GM21737 (cell line): ENCODE results near the gene NUB1.

Source experiments
- ATAC-seq: cut with Tn5 transposase; IDR thresholded peaks from one replicate; pipeline ENCODE4 v1.9.1; 2021; ENCODE audit warnings: mild to moderate bottlenecking, moderate library complexity; ENCODE audit not compliant: unreplicated experiment

The NUB1 gene

DNA sequence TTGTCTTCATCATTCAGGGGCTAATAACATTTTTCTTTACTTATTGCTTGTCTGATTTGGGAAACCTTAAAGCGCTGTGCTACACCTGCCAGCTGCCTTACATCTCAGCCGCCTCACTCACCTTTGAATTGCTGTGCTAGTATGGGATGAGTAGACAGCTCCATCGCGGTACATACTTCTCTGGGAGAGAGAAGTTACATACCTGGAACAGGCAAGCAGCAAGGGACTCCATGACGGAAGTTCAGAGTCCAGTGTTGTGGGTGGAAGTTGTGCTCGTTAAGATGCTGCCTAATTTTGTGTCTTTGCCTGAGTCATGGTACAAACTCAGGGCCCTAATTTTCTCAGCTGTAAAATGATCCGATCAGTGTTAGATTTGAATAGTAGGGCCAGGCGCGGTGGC is 1.9 kb downstream of the NUB1 start:
- ATAC-seq: no peak

DNA sequence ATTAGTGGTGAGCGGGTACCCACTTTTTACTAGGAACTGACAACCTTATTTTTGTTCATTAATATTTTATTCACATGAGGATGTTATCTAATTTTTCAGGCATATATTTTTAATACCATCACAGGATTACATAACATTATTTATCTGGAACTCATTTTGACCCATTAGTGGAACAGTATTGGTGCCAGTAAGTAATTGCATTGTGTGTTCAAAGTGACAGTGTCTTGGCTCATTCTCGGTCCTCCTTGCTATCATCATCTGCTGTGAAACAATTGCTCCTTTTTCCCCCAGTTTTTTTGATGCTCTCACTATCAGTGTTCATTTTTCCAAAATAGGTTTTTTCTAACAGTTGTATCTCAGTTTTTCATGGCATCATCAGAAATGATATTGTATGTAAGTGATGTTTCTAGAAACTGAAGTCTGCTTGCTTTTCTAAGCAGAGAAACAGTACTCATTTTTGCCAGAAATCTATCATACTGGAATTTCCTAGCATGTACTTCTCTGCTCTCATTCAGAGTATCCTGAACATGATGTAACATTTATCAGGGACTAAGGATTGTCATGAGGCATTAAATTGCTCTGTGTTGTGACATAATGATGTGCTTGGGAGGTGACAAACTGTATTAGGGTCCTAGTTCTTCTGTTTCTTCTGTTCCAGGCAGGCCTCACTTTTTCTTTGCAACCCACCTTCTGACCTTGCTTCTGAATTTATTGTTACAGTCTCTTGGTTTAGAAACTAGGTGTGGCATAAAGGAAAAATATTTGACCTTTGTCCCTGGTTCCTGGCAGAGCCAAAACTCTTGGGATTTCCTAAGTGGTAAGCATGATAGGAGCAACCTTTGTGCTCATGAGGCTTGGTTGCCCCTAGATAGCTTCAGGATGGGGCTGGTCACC is 4.2 kb downstream of the NUB1 start:
- no peak for ATAC-seq

DNA sequence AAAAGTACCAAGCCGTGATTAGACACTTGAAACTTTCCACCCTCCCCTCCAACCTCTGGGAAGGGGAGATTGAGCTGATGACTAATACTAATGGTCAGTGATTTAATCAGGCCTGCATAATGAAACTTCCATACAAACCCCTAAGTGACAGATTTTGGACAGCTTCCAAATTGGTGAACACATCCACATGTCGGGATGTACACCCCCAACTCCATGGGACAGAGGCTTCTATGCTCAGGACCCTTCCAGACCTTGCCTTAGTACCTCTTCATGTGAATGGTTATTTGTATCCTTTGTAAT is 4.8 kb downstream of the NUB1 start:
- no peak for ATAC-seq

DNA sequence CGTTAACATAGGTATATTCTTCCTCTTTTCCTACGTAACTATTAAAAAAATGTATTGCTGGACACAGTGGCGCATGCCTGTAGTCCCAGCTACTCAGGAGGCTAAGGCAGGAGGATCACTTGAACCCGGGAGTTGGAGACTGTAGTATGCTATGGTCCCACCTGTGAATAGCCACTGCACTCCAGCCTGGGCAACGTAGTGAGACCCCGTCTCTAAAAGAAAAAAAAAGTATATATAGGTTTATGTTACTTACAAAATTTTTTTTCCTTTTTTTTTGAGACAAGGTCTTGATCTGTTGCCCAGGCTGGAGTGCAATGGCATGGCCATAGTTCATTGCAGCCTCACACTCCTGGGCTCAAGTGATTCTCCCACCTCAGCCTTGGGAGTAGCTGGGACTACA is 5.6 kb downstream of the NUB1 start:
- ATAC-seq: no peak

DNA sequence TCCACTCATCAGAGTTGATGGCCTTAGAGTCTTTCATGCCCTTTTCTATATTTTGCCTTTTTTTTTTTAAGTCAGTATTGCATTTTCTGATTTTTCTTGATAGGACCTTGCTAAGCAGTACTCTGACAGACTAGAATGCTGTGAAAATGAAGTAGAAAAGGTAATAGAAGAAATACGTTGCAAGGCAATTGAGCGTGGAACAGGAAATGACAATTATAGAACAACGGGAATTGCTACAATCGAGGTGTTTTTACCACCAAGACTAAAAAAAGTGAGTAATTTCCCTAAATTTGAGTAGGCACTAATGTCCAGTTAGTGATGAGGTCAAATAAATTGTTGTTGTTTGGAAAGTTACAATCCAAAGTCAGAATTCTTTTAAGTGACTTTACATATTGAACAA is 7.4 kb downstream of the NUB1 start:
- ATAC-seq: no peak

DNA sequence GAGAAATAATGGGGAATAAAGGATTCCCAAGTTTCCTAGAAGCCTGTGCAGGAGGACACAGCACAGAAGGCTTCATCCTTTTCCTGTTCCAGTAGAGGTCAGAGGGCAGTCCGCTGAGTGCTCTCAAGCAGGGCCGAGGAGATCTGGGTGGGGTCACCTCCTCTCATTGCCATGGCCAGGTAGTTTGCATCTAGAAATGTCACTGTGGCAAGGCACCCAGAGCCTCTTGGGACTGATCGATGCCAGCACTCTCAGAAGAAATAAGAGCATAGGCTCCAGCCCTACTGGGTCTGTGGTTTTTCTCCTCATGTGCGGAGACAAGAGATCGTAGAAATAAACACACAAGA is 7.9 kb downstream of the NUB1 start:
- ATAC-seq: peak; percentile 39

DNA sequence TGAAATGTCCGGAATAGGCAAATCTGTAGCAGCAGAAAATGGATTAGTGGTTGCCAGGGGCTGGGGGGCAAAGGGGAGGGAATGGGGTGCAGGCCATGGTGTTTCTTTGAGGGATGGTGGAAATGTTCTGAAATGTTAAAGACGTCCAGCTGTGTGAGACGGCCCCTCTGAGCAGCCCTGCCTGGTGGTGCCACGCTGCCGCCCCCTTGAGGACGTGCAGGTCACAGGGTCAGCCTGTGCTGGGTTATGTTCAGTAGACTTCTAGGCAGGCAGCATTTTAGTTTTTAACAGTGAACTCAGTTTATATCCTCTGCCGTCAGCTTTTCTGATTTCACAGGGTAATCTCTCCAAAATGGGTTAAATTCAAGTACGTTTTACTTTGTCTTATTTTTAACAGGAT is 9.4 kb downstream of the NUB1 start:
- ATAC-seq: no peak

DNA sequence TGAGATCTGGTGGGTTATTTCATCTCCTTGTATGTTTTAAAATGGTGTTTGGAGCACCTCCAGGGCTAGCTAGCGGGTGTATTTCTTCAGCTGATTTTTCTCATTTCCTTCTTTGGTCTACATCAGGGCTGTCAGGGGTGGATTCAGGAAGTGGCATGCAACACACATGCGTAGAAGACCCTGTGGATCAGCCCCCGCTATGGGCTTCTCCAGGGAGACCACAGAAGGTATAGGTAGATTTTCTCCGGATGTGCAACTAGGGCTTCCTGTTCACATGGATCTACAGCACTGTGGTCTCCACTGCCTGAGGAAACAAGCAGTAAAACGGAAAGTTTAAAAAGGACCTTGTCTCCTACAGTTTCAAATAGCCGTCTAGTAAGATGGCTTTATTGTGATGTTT is 10.4 kb downstream of the NUB1 start:
- ATAC-seq: peak; percentile 51

DNA sequence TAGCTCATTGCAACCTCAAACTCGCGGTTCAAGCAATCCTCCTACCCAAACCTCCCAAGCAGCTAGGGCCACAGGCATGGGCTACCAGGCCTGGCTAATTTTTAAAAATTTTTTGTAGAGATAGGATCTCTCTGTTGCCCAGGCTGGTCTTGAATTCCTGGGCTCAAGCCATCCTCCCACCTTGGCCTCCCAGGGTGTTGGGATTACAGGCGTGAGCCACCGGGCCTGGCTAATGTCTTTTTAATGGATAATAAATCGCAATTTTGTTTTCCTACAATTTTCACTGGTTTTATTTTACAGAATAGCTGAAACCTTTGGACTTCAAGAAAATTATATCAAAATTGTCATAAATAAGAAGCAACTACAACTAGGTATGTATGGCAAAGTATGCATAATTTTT is 10.9 kb downstream of the NUB1 start:
- no peak for ATAC-seq

DNA sequence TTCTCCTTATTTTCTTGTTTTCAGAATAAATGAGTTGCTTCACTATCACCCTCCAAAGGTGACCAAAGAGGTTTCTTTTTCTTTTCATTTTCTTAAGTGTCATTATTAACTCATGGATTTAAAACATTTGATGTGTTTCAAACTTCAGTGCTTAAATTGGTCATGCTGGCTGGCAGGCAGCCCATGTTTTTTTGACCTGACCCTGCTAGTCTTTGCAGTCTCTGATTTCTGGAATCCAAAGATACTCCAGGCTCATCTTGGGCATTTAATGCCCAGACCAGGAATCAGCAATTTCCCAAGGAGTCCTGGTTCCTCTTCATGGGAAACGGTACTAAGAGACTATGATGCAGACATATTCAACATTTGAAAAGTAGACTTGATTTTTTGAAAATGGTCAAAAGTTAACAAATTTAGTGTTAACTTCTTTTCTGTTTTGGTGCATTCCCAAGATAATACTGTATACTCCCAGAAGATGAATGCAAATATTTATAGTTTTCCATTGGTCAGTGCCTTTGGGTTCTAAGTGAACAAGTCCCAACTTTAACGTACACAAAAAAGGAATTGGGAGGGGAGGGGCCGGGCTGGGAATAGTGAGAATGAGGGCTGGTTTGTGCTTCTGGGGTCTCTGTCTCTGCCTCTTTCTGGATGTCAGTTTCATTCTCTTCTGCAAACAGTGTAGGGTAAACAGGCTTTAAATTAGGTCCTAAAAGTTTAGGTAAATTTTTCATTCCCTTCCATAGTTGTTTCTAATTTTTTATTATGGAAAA is 19.8 kb downstream of the NUB1 start:
- ATAC-seq: no peak

DNA sequence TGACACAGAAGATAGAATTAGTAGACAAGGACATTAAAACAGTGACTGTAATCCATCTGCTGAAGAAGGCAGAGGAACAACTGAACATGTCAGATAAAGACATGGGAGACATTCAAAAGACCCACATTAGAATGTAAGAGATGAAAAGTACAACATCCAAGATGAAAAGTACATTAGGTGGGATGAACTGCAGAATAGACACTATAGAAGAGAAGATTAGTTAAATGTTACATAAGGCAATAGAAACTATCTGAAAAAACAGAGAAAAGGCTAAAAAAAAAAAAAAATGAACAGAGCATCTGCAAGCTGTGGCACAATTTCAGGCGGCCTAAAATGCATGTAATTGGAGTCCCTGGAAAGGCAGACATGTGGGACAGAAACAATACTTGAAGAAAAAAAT is 21.6 kb downstream of the NUB1 start:
- no peak for ATAC-seq

DNA sequence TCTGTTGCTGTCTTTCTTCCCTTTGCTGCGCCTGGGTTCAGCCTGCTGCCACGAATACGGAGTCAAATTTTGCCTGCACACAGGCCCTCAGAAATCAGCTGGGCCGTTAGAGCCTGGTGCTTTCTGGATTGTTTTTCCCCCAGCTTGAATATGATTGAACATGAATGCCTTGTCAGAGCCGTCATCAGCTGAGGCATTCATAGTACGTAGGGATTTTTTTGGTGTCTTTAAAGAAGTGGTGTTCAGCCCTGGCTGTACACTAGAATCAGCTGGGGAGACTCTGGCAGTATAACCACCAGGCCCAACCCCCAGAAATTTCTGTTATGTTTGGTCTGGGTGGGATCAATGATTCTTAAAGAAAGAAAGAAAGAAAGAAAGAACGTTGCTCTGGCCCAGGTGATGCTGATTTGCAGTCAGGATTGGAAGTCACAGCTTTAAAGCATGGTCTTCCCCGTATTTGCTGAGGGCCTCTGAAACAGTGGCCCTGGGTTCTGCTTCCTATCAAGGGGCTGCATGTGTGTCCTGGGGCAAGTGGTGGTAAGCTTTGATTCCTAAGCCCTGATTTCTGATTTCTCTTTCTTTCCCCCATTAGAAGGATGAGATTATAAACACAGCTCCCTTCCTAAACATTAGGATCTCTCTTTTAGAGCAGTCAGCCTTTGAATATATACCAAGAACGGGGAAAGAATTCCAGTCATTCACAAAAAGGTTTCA is 24.7 kb downstream of the NUB1 start:
- no peak for ATAC-seq

DNA sequence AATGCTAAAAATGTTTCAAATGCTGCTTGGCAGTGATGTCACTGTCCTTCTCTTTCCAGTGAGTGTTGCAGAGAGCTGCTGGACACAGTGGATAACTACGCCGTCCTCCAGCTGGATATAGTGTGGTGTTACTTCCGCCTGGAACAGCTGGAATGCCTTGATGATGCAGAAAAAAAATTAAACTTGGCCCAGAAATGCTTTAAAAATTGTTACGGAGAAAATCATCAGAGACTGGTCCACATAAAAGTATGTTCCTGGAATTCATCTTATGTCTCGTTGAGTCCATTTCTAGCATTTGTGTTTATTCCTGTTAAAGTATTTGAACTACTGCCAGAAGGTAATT is 25.2 kb downstream of the NUB1 start:
- no peak for ATAC-seq

DNA sequence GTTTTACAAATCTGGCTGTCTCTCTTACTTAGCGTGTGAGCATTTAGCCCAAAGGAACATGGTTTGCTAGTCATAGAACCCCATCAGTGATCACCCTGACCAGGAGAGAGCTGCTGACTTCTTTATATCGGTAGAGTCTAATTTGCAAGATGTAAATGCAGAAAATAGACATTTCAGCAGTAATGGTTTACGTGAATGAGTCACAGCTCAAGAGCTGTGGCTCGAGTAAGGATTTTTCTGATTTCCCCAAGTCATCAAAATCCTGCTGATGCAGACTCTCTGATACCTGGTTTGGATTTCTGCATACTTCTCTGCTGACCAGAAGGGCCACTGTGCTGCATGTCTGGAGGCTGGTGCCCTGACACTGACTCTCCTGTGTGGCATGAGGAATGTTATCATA is 25.7 kb downstream of the NUB1 start:
- ATAC-seq: no peak

DNA sequence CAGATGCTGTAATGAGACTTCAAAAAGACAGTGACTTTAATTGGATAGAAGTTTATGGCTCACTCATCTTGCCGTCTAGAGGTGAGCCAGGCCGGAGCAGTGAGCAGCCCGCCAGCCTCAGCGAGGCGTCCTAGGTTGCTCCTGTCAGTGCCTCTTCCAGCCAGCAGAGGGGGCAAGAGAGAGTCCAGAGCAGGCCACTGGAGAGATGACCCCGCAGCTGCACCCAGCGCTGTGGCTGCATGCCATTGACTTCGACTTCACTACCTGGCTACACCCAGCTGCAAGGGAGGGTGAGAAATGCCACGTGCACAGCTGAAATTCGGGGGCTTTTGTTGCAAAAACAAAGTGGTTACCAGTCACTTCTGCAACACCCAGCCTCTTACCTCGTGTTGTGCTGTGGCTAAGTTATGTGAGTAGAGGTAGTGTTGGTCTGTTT is 26.5 kb downstream of the NUB1 start:
- ATAC-seq: peak; percentile 88

DNA sequence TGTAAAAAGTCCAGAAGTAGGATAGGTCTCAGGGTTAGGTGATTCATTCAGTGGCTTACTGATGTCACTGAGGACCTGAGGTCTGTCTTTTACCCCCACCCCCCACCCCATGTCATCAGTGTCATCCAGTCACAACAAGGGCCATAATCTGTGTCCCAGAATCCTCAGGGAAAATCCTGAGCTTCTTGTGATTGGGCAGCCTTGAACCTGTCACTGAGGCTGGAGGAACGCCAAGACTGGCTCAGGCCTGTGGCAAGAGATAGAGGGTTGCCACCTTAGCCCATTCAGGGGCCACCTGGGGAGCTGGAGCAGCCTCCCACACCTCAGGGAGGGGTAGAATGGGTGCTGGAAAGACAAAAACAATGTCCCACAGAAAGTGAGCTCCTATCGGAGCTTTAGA is 29.7 kb downstream of the NUB1 start:
- ATAC-seq: no peak

DNA sequence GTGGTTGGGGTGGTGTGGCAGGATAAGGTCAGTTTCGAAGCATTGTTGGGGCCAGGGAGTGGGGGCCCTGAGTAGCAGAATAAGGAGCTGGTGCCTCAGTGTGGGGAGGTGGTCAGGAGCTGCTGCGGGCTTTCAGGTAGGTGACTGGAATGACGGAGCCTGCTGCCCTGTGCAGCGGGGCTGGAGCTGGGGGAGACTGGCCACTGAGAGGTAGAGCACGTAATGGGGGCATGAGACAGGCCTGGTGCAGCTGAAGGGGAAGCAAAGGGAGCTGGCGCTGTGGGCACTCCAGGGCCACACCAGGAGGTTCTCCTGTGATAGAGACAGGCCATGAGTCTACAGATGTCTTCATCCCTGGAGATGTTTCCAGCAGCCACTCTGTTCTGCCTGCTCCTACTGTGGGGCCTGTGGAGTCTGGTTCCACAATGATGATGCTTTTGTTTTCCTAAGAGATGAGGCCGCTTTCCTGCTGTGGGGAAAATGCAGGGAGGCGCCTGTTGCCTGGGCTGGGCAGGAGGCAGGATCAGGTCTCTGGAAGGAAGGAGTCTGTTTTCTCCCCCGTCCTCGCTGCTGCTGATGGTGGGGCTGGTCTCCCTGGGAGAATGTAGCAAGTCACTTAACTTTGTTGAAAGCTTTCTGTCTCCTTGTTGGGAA is 31.1 kb downstream of the NUB1 start:
- no peak for ATAC-seq

DNA sequence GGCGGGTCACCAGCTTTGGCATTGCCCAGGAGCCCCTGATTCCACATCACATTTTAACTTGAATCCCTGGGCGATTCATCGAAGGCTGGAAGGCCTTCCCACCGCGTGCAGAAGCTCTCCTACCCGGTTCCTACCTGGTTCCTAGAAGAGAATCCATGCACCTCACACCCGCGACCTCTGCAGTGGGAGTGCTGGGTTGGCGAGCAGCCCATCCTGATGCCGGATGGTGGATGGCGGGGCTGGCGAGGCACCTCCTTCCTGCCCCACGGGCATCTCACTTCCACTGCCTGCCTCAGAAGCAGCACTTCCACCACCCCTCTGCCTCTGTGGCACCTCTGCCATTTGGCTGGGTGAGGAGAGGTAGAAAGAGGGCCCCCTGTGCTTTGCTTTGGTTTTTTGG is 32.0 kb downstream of the NUB1 start:
- ATAC-seq: no peak

DNA sequence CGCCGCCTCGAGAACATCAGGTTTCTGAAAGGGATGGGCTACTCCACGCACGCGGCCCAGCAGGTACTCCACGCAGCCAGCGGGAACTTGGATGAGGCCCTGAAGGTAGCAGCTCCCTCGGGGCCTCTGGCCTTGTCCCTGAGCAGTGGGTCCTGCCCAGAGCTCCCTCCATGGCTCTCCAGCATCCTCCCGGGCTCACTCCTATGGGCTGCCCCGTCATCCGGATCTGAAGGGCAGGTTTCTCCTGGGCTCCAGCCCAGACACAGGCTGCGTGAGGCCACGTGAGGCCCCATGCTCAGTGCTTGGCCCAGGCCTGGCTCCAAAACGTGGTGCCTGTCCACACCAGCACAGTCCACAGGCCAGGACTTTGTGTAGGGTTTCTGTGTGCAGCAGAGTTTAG is 32.5 kb downstream of the NUB1 start:
- no peak for ATAC-seq

DNA sequence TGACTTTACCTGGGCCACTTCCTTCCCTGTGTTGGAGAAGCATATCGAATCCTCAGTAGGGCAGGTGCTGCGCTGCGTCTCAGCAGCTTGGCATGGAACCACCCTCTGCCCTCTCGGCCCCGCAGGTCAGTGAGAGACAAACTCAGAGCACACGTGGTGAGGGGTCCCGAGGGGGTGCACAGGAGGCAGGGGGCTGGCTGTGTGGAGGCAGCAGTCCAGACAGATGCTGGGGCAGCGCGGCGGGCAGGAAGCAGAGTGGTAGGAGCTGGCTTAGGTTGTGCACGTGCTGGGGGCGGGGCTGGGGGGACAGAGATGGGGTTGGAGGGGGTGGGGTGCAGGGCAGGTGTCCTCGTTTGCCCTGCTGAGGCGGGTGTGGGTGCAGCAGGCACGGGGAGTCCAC is 33.1 kb downstream of the NUB1 start:
- no peak for ATAC-seq

DNA sequence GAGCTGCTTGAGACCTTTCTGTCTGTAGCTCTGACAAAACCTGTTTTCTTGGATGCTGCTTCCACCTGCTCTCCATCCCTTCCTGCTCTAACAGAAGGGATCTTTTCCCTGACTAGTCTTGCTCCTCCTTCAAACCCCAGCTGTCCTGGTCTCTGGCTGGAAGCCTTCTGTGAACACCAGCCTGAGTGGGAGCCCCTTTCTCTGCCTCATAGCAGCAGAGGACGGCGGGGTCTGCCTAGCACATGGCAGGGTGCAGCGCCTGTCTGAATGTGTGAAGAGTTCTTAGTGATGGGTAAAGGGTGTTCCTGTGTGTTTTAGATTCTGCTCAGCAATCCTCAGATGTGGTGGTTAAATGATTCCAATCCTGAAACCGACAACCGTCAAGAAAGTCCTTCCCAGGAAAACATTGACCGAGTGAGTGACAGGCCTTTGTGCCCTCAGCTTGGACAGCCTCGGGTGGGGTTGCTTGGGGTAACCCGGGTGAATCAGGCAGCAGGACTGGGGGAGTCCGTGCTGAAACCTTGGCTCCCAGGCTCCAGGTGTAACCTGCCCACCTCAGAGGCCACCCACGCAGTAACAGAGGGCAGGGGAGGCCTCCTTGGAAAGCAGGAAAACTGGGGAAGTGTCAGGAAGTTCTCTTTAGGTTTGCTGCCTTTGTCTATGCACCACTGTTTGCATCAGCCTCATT is 34.1 kb downstream of the NUB1 start:
- ATAC-seq: no peak
